Measurements from ENCODE around the gene ABCA12. TPM values are rescaled to one million over a fixed set of nuclear protein-coding genes. Genes with fewer than 3 reads are reported as not detected.
A peak's percentile ranks its signal among the peaks of the same experiment; 100 is the strongest.

ABCA12 gene
- total and polyA plus RNA-seq, 2 donors (not counting 1 experiment from before 2014, with no cell fraction given), result under 0.01 to 0.01 TPM

GRCh38 chr2:215022910-215023309 lies 115.5 kb downstream of the ABCA12 start:
- TF ChIP-seq EZH2 (IDR thresholded peaks at IDR 0.05; ENCODE audit: low read length, missing control alignments), result no peak
- TF ChIP-seq CTCF (conservative IDR thresholded peaks at IDR 0.05 in 1 of 2, IDR thresholded peaks at IDR 0.05 in 1 of 2; ENCODE audit: low read depth in 1 of 2, low read length in 2 of 2), result no peak
- no peak overlapping the region for H3K4me2 ChIP-seq (ENCODE audit: extremely low read depth, insufficient read depth, low read length)

GRCh38 chr2:215022418-215022817 lies 116.0 kb downstream of the ABCA12 start:
- no peak overlapping the region for H3K4me3 ChIP-seq (replicated peaks in 1 of 4; ENCODE audit: control extremely low read depth in 1 of 4, insufficient read depth in 1 of 4, low read depth in 3 of 4, low read length in 4 of 4)
- H3K4me2 ChIP-seq (ENCODE audit: extremely low read depth, insufficient read depth, low read length), result no peak overlapping the region
- H3K9ac ChIP-seq (ENCODE audit: insufficient read depth, low read length), result no peak overlapping the region
- H3K9me3 ChIP-seq (ENCODE audit: control insufficient read depth, insufficient read depth, low read depth, low read length), result no peaks in the 10 kb centered on the region
- no peaks in the 10 kb centered on the region for H3K4me1 ChIP-seq (ENCODE audit: control insufficient read depth, extremely low read depth, insufficient read depth, low read length)
- H3K27me3 ChIP-seq (ENCODE audit: control insufficient read depth, insufficient read depth, low read length), result no peaks in the 10 kb centered on the region
- no peaks in the 10 kb centered on the region for H4K20me1 ChIP-seq (ENCODE audit: control insufficient read depth, extremely low read depth, insufficient read depth, low read length)
- H3K79me2 ChIP-seq (ENCODE audit: control insufficient read depth, insufficient read depth, low read length), result no peaks in the 10 kb centered on the region
- no peaks in the 10 kb centered on the region for H3K36me3 ChIP-seq (ENCODE audit: control insufficient read depth, insufficient read depth, low read length)
- H2AFZ ChIP-seq (ENCODE audit: low read length), result no peak overlapping the region
- TF ChIP-seq EZH2 (IDR thresholded peaks at IDR 0.05; ENCODE audit: low read length, missing control alignments), result no peak
- TF ChIP-seq CTCF (conservative IDR thresholded peaks at IDR 0.05 in 1 of 2, IDR thresholded peaks at IDR 0.05 in 1 of 2; ENCODE audit: low read depth in 1 of 2, low read length in 2 of 2), result no peak
- DNase-seq (ENCODE audit: low read depth in 2 of 2), result peak; percentile 8 to 83
- no peak overlapping the region for H3K27ac ChIP-seq (ENCODE audit: insufficient read depth, low read length)

More at GRCh38 chr2:215022910-215023309, 115.5 kb downstream of the ABCA12 start:
- H3K9ac ChIP-seq (ENCODE audit: insufficient read depth, low read length), result no peak overlapping the region
- H3K36me3 ChIP-seq (ENCODE audit: control insufficient read depth, insufficient read depth, low read length), result no peaks in the 10 kb centered on the region
- H3K4me1 ChIP-seq (ENCODE audit: control insufficient read depth, extremely low read depth, insufficient read depth, low read length), result no peaks in the 10 kb centered on the region
- H3K4me3 ChIP-seq (replicated peaks in 1 of 4; ENCODE audit: control extremely low read depth in 1 of 4, insufficient read depth in 1 of 4, low read depth in 3 of 4, low read length in 4 of 4), result no peak overlapping the region
- H2AFZ ChIP-seq (ENCODE audit: low read length), result no peak overlapping the region
- no peak for DNase-seq (ENCODE audit: low read depth in 2 of 2)
- H3K79me2 ChIP-seq (ENCODE audit: control insufficient read depth, insufficient read depth, low read length), result no peaks in the 10 kb centered on the region
- no peaks in the 10 kb centered on the region for H4K20me1 ChIP-seq (ENCODE audit: control insufficient read depth, extremely low read depth, insufficient read depth, low read length)
- no peaks in the 10 kb centered on the region for H3K27me3 ChIP-seq (ENCODE audit: control insufficient read depth, insufficient read depth, low read length)
- H3K27ac ChIP-seq (ENCODE audit: insufficient read depth, low read length), result no peak overlapping the region
- H3K9me3 ChIP-seq (ENCODE audit: control insufficient read depth, insufficient read depth, low read depth, low read length), result no peaks in the 10 kb centered on the region

GRCh38 chr2:215020283-215020682 lies 118.1 kb downstream of the ABCA12 start:
- Histone ChIP-seq H3K9me3 (ENCODE audit: control insufficient read depth, insufficient read depth, low read depth, low read length) (no peaks in the 10 kb centered on the region), H3K4me1 (ENCODE audit: control insufficient read depth, extremely low read depth, insufficient read depth, low read length) (no peaks in the 10 kb centered on the region), H3K9ac (ENCODE audit: insufficient read depth, low read length) (no peak overlapping the region), H3K27me3 (ENCODE audit: control insufficient read depth, insufficient read depth, low read length) (no peaks in the 10 kb centered on the region), H3K79me2 (ENCODE audit: control insufficient read depth, insufficient read depth, low read length) (no peaks in the 10 kb centered on the region), H3K4me2 (ENCODE audit: extremely low read depth, insufficient read depth, low read length) (no peak overlapping the region), H4K20me1 (ENCODE audit: control insufficient read depth, extremely low read depth, insufficient read depth, low read length) (no peaks in the 10 kb centered on the region), H2AFZ (ENCODE audit: low read length) (no peak overlapping the region), H3K36me3 (ENCODE audit: control insufficient read depth, insufficient read depth, low read length) (no peaks in the 10 kb centered on the region), H3K4me3 (replicated peaks in 1 of 4; ENCODE audit: control extremely low read depth in 1 of 4, insufficient read depth in 1 of 4, low read depth in 3 of 4, low read length in 4 of 4) (no peak overlapping the region), H3K27ac (ENCODE audit: insufficient read depth, low read length) (no peak overlapping the region)
- TF ChIP-seq CTCF (conservative IDR thresholded peaks at IDR 0.05 in 1 of 2, IDR thresholded peaks at IDR 0.05 in 1 of 2; ENCODE audit: low read depth in 1 of 2, low read length in 2 of 2), result no peak
- TF ChIP-seq EZH2 (IDR thresholded peaks at IDR 0.05; ENCODE audit: low read length, missing control alignments), result no peak
- no peak for DNase-seq (ENCODE audit: low read depth in 2 of 2)
